BLaER1 (cell line): Measurements from ENCODE around the gene EYS.

Experiments
- H3K27ac ChIP-seq: shearing (Covaris generic); formaldehyde crosslinking; 2 replicates; pipeline ENCODE4 v1.8.1; 2022
- H3K27me3 ChIP-seq: shearing (Covaris generic); formaldehyde crosslinking; 2 replicates; pipeline ENCODE4 v1.8.1; 2022
- H3K36me3 ChIP-seq: shearing (Covaris generic); formaldehyde crosslinking; 2 replicates; pipeline ENCODE4 v1.8.1; 2022
- H3K4me1 ChIP-seq: shearing (Covaris generic); formaldehyde crosslinking; 2 replicates; pipeline ENCODE4 v1.8.1; 2022
- H3K4me2 ChIP-seq: shearing (Covaris generic); formaldehyde crosslinking; 2 replicates; pipeline ENCODE4 v1.8.1; 2022
- H3K4me3 ChIP-seq: shearing (Covaris generic); formaldehyde crosslinking; 2 replicates; pipeline ENCODE4 v1.8.1; 2022
- H3K9ac ChIP-seq: shearing (Covaris generic); formaldehyde crosslinking; 2 replicates; pipeline ENCODE4 v1.8.1; 2022
- H3K9me3 ChIP-seq: shearing (Covaris generic); formaldehyde crosslinking; 2 replicates; pipeline ENCODE4 v1.8.1; 2022
- H4K20me1 ChIP-seq: shearing (Covaris generic); formaldehyde crosslinking; 2 replicates; pipeline ENCODE4 v1.8.1; 2022
- Cebpa-rat ChIP-seq: shearing (Covaris generic); IDR thresholded peaks from 2 replicates; pipeline ENCODE4 v1.8.1; 2022

Gene EYS

GRCh38 chr6:64301307-64302236 lies 1405.5 kb downstream of the EYS start:
- Histone ChIP-seq H3K27me3 (no peaks in the 10 kb centered on the region), H3K36me3 (no peaks in the 10 kb centered on the region), H3K4me2 (no peak overlapping the region), H3K4me3 (no peak overlapping the region), H3K4me1 (no peaks in the 10 kb centered on the region), H3K27ac (no peak overlapping the region), H4K20me1 (no peaks in the 10 kb centered on the region), H3K9ac (no peak overlapping the region), H3K9me3 (peaks cover 14% of the 10 kb centered on the region)
- TF ChIP-seq Cebpa-rat = no peak

GRCh38 chr6:64299176-64299575 lies 1407.8 kb downstream of the EYS start:
- no peak overlapping the region for H3K27ac ChIP-seq
- H3K9me3 ChIP-seq = peaks cover 14% of the 10 kb centered on the region
- no peaks in the 10 kb centered on the region for H3K27me3 ChIP-seq
- no peaks in the 10 kb centered on the region for H3K4me1 ChIP-seq
- no peaks in the 10 kb centered on the region for H3K36me3 ChIP-seq
- no peaks in the 10 kb centered on the region for H4K20me1 ChIP-seq
- no peak overlapping the region for H3K4me3 ChIP-seq
- no peak overlapping the region for H3K9ac ChIP-seq
- H3K4me2 ChIP-seq = no peak overlapping the region
- TF ChIP-seq Cebpa-rat = no peak

- Histone ChIP-seq H3K36me3 (no peaks in the 10 kb centered on the region), H4K20me1 (no peaks in the 10 kb centered on the region), H3K27me3 (no peaks in the 10 kb centered on the region), H3K27ac (no peak overlapping the region), H3K9ac (no peak overlapping the region), H3K4me2 (no peak overlapping the region), H3K4me3 (no peak overlapping the region), H3K4me1 (no peaks in the 10 kb centered on the region), H3K9me3 (peaks cover 3% of the 10 kb centered on the region; the same call in 1 of the 2 replicates)
- no peak for TF ChIP-seq Cebpa-rat
These were observed 1413.0 kb downstream of the EYS start for GRCh38 chr6:64294034-64294433.

GRCh38 chr6:64293298-64293697 lies 1413.7 kb downstream of the EYS start:
- H3K27me3 ChIP-seq = no peaks in the 10 kb centered on the region
- H3K9me3 ChIP-seq = no peaks in the 10 kb centered on the region
- H3K4me1 ChIP-seq = no peaks in the 10 kb centered on the region
- no peak overlapping the region for H3K4me2 ChIP-seq
- H4K20me1 ChIP-seq = no peaks in the 10 kb centered on the region
- no peak overlapping the region for H3K27ac ChIP-seq
- TF ChIP-seq Cebpa-rat = no peak
- no peak overlapping the region for H3K4me3 ChIP-seq
- H3K36me3 ChIP-seq = no peaks in the 10 kb centered on the region
- no peak overlapping the region for H3K9ac ChIP-seq

GRCh38 chr6:64290867-64291266 lies 1416.2 kb downstream of the EYS start:
- Histone ChIP-seq H3K9ac (no peak overlapping the region), H3K36me3 (no peaks in the 10 kb centered on the region), H3K27me3 (no peaks in the 10 kb centered on the region), H3K27ac (no peak overlapping the region), H3K4me1 (no peaks in the 10 kb centered on the region), H3K9me3 (no peaks in the 10 kb centered on the region), H4K20me1 (no peaks in the 10 kb centered on the region), H3K4me2 (no peak overlapping the region), H3K4me3 (no peak overlapping the region)
- TF ChIP-seq Cebpa-rat = no peak

GRCh38 chr6:64289931-64290330 lies 1417.1 kb downstream of the EYS start:
- H3K4me2 ChIP-seq = no peak overlapping the region
- H4K20me1 ChIP-seq = no peaks in the 10 kb centered on the region
- no peaks in the 10 kb centered on the region for H3K36me3 ChIP-seq
- no peak for TF ChIP-seq Cebpa-rat
- no peaks in the 10 kb centered on the region for H3K4me1 ChIP-seq
- H3K27ac ChIP-seq = no peak overlapping the region
- H3K27me3 ChIP-seq = no peaks in the 10 kb centered on the region
- H3K9ac ChIP-seq = no peak overlapping the region
- no peak overlapping the region for H3K4me3 ChIP-seq
- H3K9me3 ChIP-seq = no peaks in the 10 kb centered on the region

GRCh38 chr6:64288351-64288750 lies 1418.7 kb downstream of the EYS start:
- H3K27ac ChIP-seq = no peak overlapping the region
- no peak overlapping the region for H3K4me2 ChIP-seq
- 0 out of 2 replicates have a peak, but pooled peaks cover 8% of the 10 kb centered on the region for H3K9me3 ChIP-seq
- H3K4me3 ChIP-seq = no peak overlapping the region
- no peaks in the 10 kb centered on the region for H3K4me1 ChIP-seq
- no peaks in the 10 kb centered on the region for H3K27me3 ChIP-seq
- no peak overlapping the region for H3K9ac ChIP-seq
- H3K36me3 ChIP-seq = no peaks in the 10 kb centered on the region
- no peak for TF ChIP-seq Cebpa-rat
- H4K20me1 ChIP-seq = no peaks in the 10 kb centered on the region

GRCh38 chr6:64281167-64281566 lies 1425.9 kb downstream of the EYS start:
- H3K4me2 ChIP-seq = no peak overlapping the region
- no peak overlapping the region for H3K4me3 ChIP-seq
- no peak overlapping the region for H3K9ac ChIP-seq
- H3K27ac ChIP-seq = no peak overlapping the region
- H3K27me3 ChIP-seq = no peaks in the 10 kb centered on the region
- H3K9me3 ChIP-seq = 0 out of 2 replicates have a peak, but pooled peaks cover 8% of the 10 kb centered on the region
- H3K36me3 ChIP-seq = no peaks in the 10 kb centered on the region
- H4K20me1 ChIP-seq = no peaks in the 10 kb centered on the region
- H3K4me1 ChIP-seq = no peaks in the 10 kb centered on the region
- TF ChIP-seq Cebpa-rat = no peak

GRCh38 chr6:64280569-64280968 lies 1426.5 kb downstream of the EYS start:
- no peaks in the 10 kb centered on the region for H4K20me1 ChIP-seq
- H3K9ac ChIP-seq = no peak overlapping the region
- H3K4me1 ChIP-seq = no peaks in the 10 kb centered on the region
- no peak overlapping the region for H3K4me3 ChIP-seq
- H3K27me3 ChIP-seq = no peaks in the 10 kb centered on the region
- TF ChIP-seq Cebpa-rat = no peak
- H3K9me3 ChIP-seq = 0 out of 2 replicates have a peak, but pooled peaks cover 8% of the 10 kb centered on the region
- H3K27ac ChIP-seq = no peak overlapping the region
- no peaks in the 10 kb centered on the region for H3K36me3 ChIP-seq
- H3K4me2 ChIP-seq = no peak overlapping the region

GRCh38 chr6:64270083-64270482 lies 1436.9 kb downstream of the EYS start:
- no peaks in the 10 kb centered on the region for H3K27me3 ChIP-seq
- no peaks in the 10 kb centered on the region for H3K9me3 ChIP-seq
- no peak for TF ChIP-seq Cebpa-rat
- H3K4me2 ChIP-seq = no peak overlapping the region
- H3K9ac ChIP-seq = no peak overlapping the region
- no peaks in the 10 kb centered on the region for H4K20me1 ChIP-seq
- H3K4me1 ChIP-seq = peaks cover 6% of the 10 kb centered on the region
- H3K27ac ChIP-seq = no peak overlapping the region
- no peak overlapping the region for H3K4me3 ChIP-seq
- H3K36me3 ChIP-seq = no peaks in the 10 kb centered on the region
